Stimulated activated CD4-positive, alpha-beta T cell treated with anti-CD3 and anti-CD28 coated beads, TNF-alpha, amount 100 ng/mL, for 48 hours (primary cell): Measurements from ENCODE around the gene STYK1.
"Not testable (repeated sequence)": the region's sequence is repeated elsewhere in the genome, so short reads cannot be mapped to it uniquely, and the experiment has no call there.

Experiments used
- DNase-seq, 3 donors: peaks; one replicate each; pipeline ENCODE4 v3.0.0-alpha.2; 2020; ENCODE audit warnings: low read depth in 3 of 3

The STYK1 gene

GRCh38 chr12:10689146-10689545 is 15.3 kb upstream of the STYK1 start:
- no peak for DNase-seq

- DNase-seq = no peak
Measured at GRCh38 chr12:10688042-10688441, 14.2 kb upstream of the STYK1 start.

- DNase-seq = no peak
Measured at GRCh38 chr12:10672231-10672868, 1.5 kb downstream of the STYK1 start.

- no peak for DNase-seq
Measured at GRCh38 chr12:10669533-10669932, 4.3 kb downstream of the STYK1 start.

GRCh38 chr12:10668526-10668925 is 5.3 kb downstream of the STYK1 start:
- no peak for DNase-seq

- DNase-seq = no peak
Measured at GRCh38 chr12:10667581-10667980, 6.3 kb downstream of the STYK1 start.

GRCh38 chr12:10664499-10664898 is 9.4 kb downstream of the STYK1 start:
- DNase-seq = no peak

- DNase-seq = no peak
Measured at GRCh38 chr12:10663869-10664268, 10.0 kb downstream of the STYK1 start.

GRCh38 chr12:10661338-10661737 is 12.5 kb downstream of the STYK1 start:
- DNase-seq = no peak

- DNase-seq = no peak
Measured at GRCh38 chr12:10654003-10654402, 19.8 kb downstream of the STYK1 start.

- DNase-seq = no peak
Measured at GRCh38 chr12:10652192-10652591, 21.7 kb downstream of the STYK1 start.

- not testable (repeated sequence) for DNase-seq
Measured at GRCh38 chr12:10646576-10646975, 27.3 kb downstream of the STYK1 start.

- DNase-seq = no peak
Measured at GRCh38 chr12:10645910-10646309, 27.9 kb downstream of the STYK1 start.

GRCh38 chr12:10641735-10642500 is 31.9 kb downstream of the STYK1 start:
- DNase-seq = no peak

GRCh38 chr12:10638728-10639127 is 35.1 kb downstream of the STYK1 start:
- no peak for DNase-seq

GRCh38 chr12:10636611-10637010 is 37.2 kb downstream of the STYK1 start:
- DNase-seq = no peak

GRCh38 chr12:10636124-10636523 is 37.7 kb downstream of the STYK1 start:
- DNase-seq = no peak

- DNase-seq = no peak
Measured at GRCh38 chr12:10635306-10635705, 38.5 kb downstream of the STYK1 start.

- no peak for DNase-seq
Measured at GRCh38 chr12:10634427-10634826, 39.4 kb downstream of the STYK1 start.

- no peak for DNase-seq
Measured at GRCh38 chr12:10633541-10633940, 40.3 kb downstream of the STYK1 start.

- no peak for DNase-seq
Measured at GRCh38 chr12:10632226-10632625, 41.6 kb downstream of the STYK1 start.

- no peak for DNase-seq
Measured at GRCh38 chr12:10624605-10625004, 49.2 kb downstream of the STYK1 start.

- DNase-seq = no peak
Measured at GRCh38 chr12:10623131-10623530, 50.7 kb downstream of the STYK1 start.

- no peak for DNase-seq
Measured at GRCh38 chr12:10621278-10621677, 52.6 kb downstream of the STYK1 start.
